ENCODE results near the gene CCL21.

- no peak for TF ChIP-seq CTCF (IDR thresholded peaks at IDR 0.05)
- TF ChIP-seq POLR2A (IDR thresholded peaks at IDR 0.05) = no peak
These were observed 2.2 kb upstream of the CCL21 start for GRCh38 chr9:34712140-34712539.

Measured in adrenal gland (tissue), 5 donors.